ENCODE data around the gene HDAC4. TPM values are rescaled to one million over a fixed set of nuclear protein-coding genes. Genes with fewer than 3 reads are reported as not detected.

HDAC4 gene
- total RNA-seq, 1 donor from 2014 or later: 76.6 TPM

- TF ChIP-seq CTCF (IDR thresholded peaks at IDR 0.05): no peak
- no peak for TF ChIP-seq POLR2A (IDR thresholded peaks at IDR 0.05)
- TF ChIP-seq POLR2AphosphoS5 (IDR thresholded peaks at IDR 0.05; ENCODE audit: insufficient read depth in 1 of 2, low read depth in 1 of 2): no peak
- H3K36me3 ChIP-seq: no peaks in the 10 kb centered on the region
- no peak overlapping the region for H3K27ac ChIP-seq
- peaks cover 50% of the 10 kb centered on the region for H3K4me1 ChIP-seq
- H3K27me3 ChIP-seq: no peaks in the 10 kb centered on the region
- intact Hi-C loops (cut with DNase I): no loop called here
- no peak overlapping the region for H3K4me3 ChIP-seq
- no peak for DNase-seq (ENCODE audit: extremely low spot score in 2 of 2)
- H3K9me3 ChIP-seq: no peaks in the 10 kb centered on the region
Measured at GRCh38 chr2:239238839-239239606, 161.8 kb downstream of the HDAC4 start.

- peaks cover 50% of the 10 kb centered on the region for H3K4me1 ChIP-seq
- H3K27ac ChIP-seq: no peak overlapping the region
- TF ChIP-seq POLR2A (IDR thresholded peaks at IDR 0.05) (no peak), POLR2AphosphoS5 (IDR thresholded peaks at IDR 0.05; ENCODE audit: insufficient read depth in 1 of 2, low read depth in 1 of 2) (no peak), CTCF (IDR thresholded peaks at IDR 0.05) (no peak)
- H3K4me3 ChIP-seq: no peak overlapping the region
- H3K27me3 ChIP-seq: no peaks in the 10 kb centered on the region
- H3K36me3 ChIP-seq: no peaks in the 10 kb centered on the region
- intact Hi-C loops (cut with DNase I): no loop called here
- DNase-seq (ENCODE audit: extremely low spot score in 2 of 2): no peak
- H3K9me3 ChIP-seq: no peaks in the 10 kb centered on the region
Measured at GRCh38 chr2:239238381-239238780, 162.4 kb downstream of the HDAC4 start.

GRCh38 chr2:239236808-239237205 lies 164.0 kb downstream of the HDAC4 start:
- H3K9me3 ChIP-seq: no peaks in the 10 kb centered on the region
- H3K27ac ChIP-seq: no peak overlapping the region
- no peak overlapping the region for H3K4me3 ChIP-seq
- peaks cover 50% of the 10 kb centered on the region for H3K4me1 ChIP-seq
- H3K36me3 ChIP-seq: no peaks in the 10 kb centered on the region
- no peaks in the 10 kb centered on the region for H3K27me3 ChIP-seq
- intact Hi-C loops (cut with DNase I): no loop called here
- TF ChIP-seq CTCF (IDR thresholded peaks at IDR 0.05) (no peak), POLR2AphosphoS5 (IDR thresholded peaks at IDR 0.05; ENCODE audit: insufficient read depth in 1 of 2, low read depth in 1 of 2) (no peak), POLR2A (IDR thresholded peaks at IDR 0.05) (no peak)
- DNase-seq (ENCODE audit: extremely low spot score in 2 of 2): no peak

- Histone ChIP-seq H3K27me3 (no peaks in the 10 kb centered on the region), H3K4me1 (peaks cover 47% of the 10 kb centered on the region), H3K36me3 (no peaks in the 10 kb centered on the region), H3K27ac (no peak overlapping the region), H3K9me3 (no peaks in the 10 kb centered on the region), H3K4me3 (no peak overlapping the region)
- intact Hi-C loops (cut with DNase I): no loop called here
- TF ChIP-seq CTCF (IDR thresholded peaks at IDR 0.05): no peak
- no peak for TF ChIP-seq POLR2AphosphoS5 (IDR thresholded peaks at IDR 0.05; ENCODE audit: insufficient read depth in 1 of 2, low read depth in 1 of 2)
- TF ChIP-seq POLR2A (IDR thresholded peaks at IDR 0.05): no peak
- no peak for DNase-seq (ENCODE audit: extremely low spot score in 2 of 2)
Measured at GRCh38 chr2:239236043-239236807, 164.6 kb downstream of the HDAC4 start.

- intact Hi-C loops (cut with DNase I): no loop called here
- no peak overlapping the region for H3K4me3 ChIP-seq
- no peak overlapping the region for H3K27ac ChIP-seq
- H3K36me3 ChIP-seq: no peaks in the 10 kb centered on the region
- peaks cover 38% of the 10 kb centered on the region for H3K4me1 ChIP-seq
- H3K27me3 ChIP-seq: no peaks in the 10 kb centered on the region
- no peaks in the 10 kb centered on the region for H3K9me3 ChIP-seq
- TF ChIP-seq POLR2A (IDR thresholded peaks at IDR 0.05) (no peak), CTCF (IDR thresholded peaks at IDR 0.05) (no peak), POLR2AphosphoS5 (IDR thresholded peaks at IDR 0.05; ENCODE audit: insufficient read depth in 1 of 2, low read depth in 1 of 2) (no peak)
- no peak for DNase-seq (ENCODE audit: extremely low spot score in 2 of 2)
Measured at GRCh38 chr2:239235311-239235710, 165.5 kb downstream of the HDAC4 start.
